PFSK-1 (cell line): Measurements from ENCODE around the gene HS3ST4.

Experiments
- FOXP2 ChIP-seq: optimal IDR thresholded peaks from 2 replicates; pipeline ENCODE3; 2011; ENCODE audit warnings: borderline replicate concordance, control low read depth, inconsistent platforms; ENCODE audit not compliant: insufficient read depth; ENCODE audit errors: extremely low read length, extremely low read depth
- POLR2AphosphoS5 ChIP-seq: IDR thresholded peaks from 2 replicates; pipeline ENCODE4 v1.6.1; 2012; ENCODE audit warnings: low read depth, mild to moderate bottlenecking, control low read depth, low read length, moderate library complexity
- SIN3A ChIP-seq: IDR thresholded peaks from 2 replicates; pipeline ENCODE4 v1.6.1; 2012; ENCODE audit warnings: mild to moderate bottlenecking, low read length, moderate library complexity, borderline replicate concordance; ENCODE audit not compliant: insufficient read depth
- TAF1 ChIP-seq: IDR thresholded peaks from 2 replicates; pipeline ENCODE4 v1.6.1; 2012; ENCODE audit warnings: low read length, control low read depth, borderline replicate concordance; ENCODE audit not compliant: insufficient read depth
- TF ChIP-seq, protein P1 (sequence below), 2 experiments: IDR thresholded peaks; 2 replicates each; pipeline versions ENCODE4 v1.6.1 to v1.8.0; 2011 to 2012; ENCODE audit warnings: low read depth in 2 of 2, low read length in 2 of 2, control low read depth in 1 of 2, inconsistent platforms in 1 of 2, mild to moderate bottlenecking in 1 of 2, moderate library complexity in 1 of 2; ENCODE audit not compliant: insufficient read depth in 1 of 2

HS3ST4 gene

DNA sequence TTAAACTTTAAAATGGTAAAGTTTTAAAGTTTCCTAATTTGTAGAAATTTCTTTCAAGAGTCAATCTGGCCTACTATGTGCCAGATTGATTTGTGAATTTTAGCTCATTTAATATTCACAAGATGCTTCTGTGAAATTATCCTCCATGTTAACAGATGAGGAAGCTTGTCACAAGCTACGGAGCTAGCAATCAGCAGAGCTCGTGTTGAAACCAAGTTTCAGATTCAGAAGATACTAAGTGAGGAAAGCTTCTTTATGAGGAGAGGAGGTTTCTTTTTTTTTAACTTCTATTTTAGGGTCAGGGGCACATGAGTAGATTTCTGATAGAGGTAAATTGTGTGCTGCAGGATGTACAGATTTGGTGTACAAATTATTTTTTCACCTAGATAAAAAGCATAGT is 135.9 kb downstream of the HS3ST4 start:
- no peak for TF ChIP-seq POLR2AphosphoS5
- TF ChIP-seq, protein P1, sequence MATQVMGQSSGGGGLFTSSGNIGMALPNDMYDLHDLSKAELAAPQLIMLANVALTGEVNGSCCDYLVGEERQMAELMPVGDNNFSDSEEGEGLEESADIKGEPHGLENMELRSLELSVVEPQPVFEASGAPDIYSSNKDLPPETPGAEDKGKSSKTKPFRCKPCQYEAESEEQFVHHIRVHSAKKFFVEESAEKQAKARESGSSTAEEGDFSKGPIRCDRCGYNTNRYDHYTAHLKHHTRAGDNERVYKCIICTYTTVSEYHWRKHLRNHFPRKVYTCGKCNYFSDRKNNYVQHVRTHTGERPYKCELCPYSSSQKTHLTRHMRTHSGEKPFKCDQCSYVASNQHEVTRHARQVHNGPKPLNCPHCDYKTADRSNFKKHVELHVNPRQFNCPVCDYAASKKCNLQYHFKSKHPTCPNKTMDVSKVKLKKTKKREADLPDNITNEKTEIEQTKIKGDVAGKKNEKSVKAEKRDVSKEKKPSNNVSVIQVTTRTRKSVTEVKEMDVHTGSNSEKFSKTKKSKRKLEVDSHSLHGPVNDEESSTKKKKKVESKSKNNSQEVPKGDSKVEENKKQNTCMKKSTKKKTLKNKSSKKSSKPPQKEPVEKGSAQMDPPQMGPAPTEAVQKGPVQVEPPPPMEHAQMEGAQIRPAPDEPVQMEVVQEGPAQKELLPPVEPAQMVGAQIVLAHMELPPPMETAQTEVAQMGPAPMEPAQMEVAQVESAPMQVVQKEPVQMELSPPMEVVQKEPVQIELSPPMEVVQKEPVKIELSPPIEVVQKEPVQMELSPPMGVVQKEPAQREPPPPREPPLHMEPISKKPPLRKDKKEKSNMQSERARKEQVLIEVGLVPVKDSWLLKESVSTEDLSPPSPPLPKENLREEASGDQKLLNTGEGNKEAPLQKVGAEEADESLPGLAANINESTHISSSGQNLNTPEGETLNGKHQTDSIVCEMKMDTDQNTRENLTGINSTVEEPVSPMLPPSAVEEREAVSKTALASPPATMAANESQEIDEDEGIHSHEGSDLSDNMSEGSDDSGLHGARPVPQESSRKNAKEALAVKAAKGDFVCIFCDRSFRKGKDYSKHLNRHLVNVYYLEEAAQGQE (IDR thresholded peaks at IDR 0.05; ENCODE audit: insufficient read depth in 1 of 2, low read depth in 2 of 2, low read length in 2 of 2) = no peak
- no peak for TF ChIP-seq SIN3A

DNA sequence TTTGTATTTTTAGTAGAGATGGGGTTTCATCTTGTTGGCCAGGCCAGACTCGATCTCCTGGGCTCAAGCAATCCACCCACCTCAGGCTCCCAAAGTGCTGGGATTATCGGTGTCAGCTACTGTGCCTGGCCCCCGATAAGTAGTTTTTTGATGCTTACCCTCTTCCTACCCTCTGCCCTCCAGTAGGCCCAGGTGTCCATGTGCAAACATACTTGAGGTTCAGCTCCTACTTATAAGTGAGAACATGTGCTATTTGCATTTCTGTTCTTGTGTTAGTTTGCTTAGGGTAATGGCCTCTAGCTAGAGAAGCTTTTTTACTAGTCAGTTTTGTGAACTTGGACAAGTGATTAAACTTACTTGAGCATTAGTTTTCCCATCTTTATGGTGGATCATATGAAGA is 136.8 kb downstream of the HS3ST4 start:
- TF ChIP-seq FOXP2 = no peak
- TF ChIP-seq POLR2AphosphoS5 = no peak
- no peak for TF ChIP-seq TAF1
- TF ChIP-seq SIN3A = no peak
- TF ChIP-seq, protein P1 (IDR thresholded peaks at IDR 0.05; ENCODE audit: insufficient read depth in 1 of 2, low read depth in 2 of 2, low read length in 2 of 2) = no peak

DNA sequence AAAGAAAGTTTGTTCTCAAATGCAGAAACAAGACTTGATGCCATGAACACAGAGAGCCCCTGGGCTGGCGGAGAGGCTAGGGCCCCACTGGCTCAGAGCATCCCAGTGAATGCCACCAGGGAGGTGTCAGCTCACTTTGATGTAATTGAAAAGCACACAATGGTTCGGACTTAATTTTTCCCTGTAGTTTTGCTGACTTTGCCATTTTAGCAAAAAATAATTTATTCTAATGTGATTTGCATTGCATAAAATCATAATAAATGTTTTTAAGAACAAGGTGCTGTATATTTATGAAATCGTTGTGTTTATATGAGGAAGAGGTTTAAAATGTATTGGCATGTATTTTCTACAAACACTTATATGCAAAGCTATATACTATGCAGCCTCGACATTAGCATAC is 140.5 kb downstream of the HS3ST4 start:
- no peak for TF ChIP-seq FOXP2

DNA sequence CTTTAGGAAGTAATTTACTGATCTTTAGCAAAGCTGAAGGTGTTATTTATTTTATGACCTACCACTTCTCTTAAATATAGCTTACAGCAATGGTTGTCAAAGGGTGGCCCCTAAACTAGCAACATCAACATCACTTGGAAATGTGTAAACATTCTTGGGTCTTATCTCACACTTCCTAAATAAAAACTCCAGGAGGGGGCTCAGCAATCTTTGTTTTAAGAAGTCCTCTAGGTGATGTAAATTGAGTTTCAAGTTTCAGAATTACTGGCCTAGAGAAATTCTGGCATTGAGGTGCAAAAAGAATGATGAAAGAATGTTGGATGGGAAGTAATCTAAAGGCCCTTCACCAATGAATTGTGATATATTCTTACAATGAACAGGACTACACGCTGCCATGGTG is 142.3 kb downstream of the HS3ST4 start:
- TF ChIP-seq FOXP2 = no peak

DNA sequence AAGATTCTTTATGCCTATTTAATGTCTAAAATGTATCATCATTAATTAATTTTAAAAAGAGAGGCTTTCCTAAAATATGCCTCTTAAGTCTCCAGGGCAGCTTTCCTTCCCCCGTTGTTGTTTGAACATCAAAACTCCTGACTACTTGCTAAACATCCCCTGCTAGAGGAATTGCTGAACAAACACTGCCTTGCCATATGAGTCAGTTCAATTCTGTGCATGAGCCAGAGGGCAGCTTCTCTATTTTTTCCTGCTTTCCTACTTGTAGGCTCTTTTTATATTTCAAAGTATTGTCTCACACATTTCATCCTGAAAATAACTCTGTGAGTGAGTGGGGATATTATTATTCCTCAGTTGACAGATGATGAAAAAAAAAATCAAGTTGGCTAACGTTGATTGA is 143.4 kb downstream of the HS3ST4 start:
- TF ChIP-seq TAF1 (no peak), FOXP2 (no peak), POLR2AphosphoS5 (no peak), SIN3A (no peak)
- TF ChIP-seq, protein P1 (IDR thresholded peaks at IDR 0.05; ENCODE audit: insufficient read depth in 1 of 2, low read depth in 2 of 2, low read length in 2 of 2) = no peak

DNA sequence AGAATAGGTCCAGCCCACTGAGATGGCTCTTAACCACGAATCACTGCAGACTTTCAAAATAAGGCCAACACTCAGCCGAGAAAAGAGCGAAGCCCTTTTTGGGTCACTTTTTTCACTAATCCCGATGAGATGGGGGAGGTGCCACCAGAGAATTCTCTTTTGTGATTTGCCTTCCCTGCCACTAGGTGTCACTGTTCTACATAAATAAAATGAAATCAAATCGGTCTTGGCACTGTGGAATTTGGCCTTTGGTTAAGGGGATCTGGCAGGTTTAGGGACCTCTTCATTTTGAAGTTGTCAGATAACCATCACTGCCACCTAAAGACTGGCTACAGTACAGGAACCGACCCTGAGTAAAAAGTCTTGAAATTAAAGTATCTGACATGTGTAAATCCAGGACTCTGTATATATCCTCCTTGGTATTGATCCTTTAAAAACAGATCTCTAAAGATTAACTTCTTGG is 147.0 kb downstream of the HS3ST4 start:
- TF ChIP-seq, protein P1 (IDR thresholded peaks at IDR 0.05; ENCODE audit: insufficient read depth in 1 of 2, low read depth in 2 of 2, low read length in 2 of 2) = no peak
- TF ChIP-seq SIN3A (no peak), POLR2AphosphoS5 (no peak), FOXP2 (no peak), TAF1 (no peak)
